GM10266 (cell line): ENCODE measurements around the gene GALNT10.

Experiments used
- DNase-seq: peaks from one replicate; pipeline ENCODE4 v3.0.0; 2012; ENCODE audit errors: extremely low spot score
- CTCF ChIP-seq: IDR thresholded peaks from 2 replicates; pipeline ENCODE4 v1.5.1; 2012; ENCODE audit warnings: mild to moderate bottlenecking, low read depth; ENCODE audit not compliant: control insufficient read depth, insufficient read depth; ENCODE audit errors: missing control alignments

Gene GALNT10

GRCh38 chr5:154455585-154455984 lies 265.1 kb downstream of the GALNT10 start:
- no peak for DNase-seq
- TF ChIP-seq CTCF = no peak

- TF ChIP-seq CTCF = no peak
- DNase-seq = no peak
Observed at GRCh38 chr5:154456540-154456939, 266.0 kb downstream of the GALNT10 start.

GRCh38 chr5:154459015-154459414 lies 268.5 kb downstream of the GALNT10 start:
- TF ChIP-seq CTCF = no peak
- no peak for DNase-seq

GRCh38 chr5:154460172-154460571 lies 269.6 kb downstream of the GALNT10 start:
- no peak for DNase-seq
- no peak for TF ChIP-seq CTCF

DNA sequence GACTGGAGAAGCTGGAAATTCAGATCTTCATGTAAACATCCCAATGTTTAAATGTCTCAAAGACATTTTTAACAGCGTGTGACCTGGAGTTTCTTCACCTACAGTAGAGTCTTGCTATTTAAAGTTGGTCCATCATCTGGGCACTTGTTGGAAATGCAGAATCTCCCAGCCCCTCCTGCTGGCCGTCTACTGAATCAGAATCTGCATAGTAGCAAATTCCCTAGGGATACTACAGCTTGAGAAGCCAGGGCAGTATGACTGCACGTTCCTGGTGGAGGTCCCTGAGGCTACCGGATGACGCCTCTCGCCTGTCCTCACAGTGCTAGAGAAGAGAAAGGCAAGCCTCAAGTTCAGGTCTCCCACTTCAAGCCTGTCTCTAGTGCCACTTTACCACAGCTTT lies 271.0 kb downstream of the GALNT10 start:
- no peak for DNase-seq
- TF ChIP-seq CTCF = no peak

GRCh38 chr5:154464438-154464837 lies 273.9 kb downstream of the GALNT10 start:
- no peak for TF ChIP-seq CTCF
- DNase-seq = no peak

DNA sequence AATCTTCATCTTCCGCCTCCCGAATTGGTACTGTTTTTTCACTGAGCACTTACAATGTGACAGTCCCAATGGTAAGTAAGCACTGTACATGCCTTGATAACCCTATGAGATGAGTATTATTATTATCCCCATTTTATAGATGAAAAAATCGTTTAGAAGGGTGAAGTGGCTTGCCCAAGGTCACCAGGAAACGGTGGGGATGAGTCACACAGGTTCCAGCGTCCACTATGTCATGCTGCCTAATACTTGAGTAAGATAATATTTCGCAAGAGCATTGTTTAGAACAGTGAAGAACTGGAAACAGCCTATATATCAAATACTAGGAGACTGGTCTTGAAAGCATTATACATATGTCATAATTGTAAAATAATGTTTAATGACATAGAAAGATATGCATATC lies 274.6 kb downstream of the GALNT10 start:
- no peak for DNase-seq

More for the DNA sequence above, 274.6 kb downstream of the GALNT10 start:
- TF ChIP-seq CTCF = no peak
